Skeletal muscle tissue (tissue), 4 donors: ENCODE results near the gene OTX2. TPM values are rescaled to one million over a fixed set of nuclear protein-coding genes. Genes with fewer than 3 reads are reported as not detected.

Experiments
- H3K27ac ChIP-seq: one replicate; pipeline ENCODE4 v1.7.0; 2013; ENCODE audit warnings: mild to moderate bottlenecking, low read depth, low read length, inconsistent platforms
- H3K27me3 ChIP-seq, 3 donors: one replicate each; pipeline ENCODE4 v1.7.0; 2013; ENCODE audit warnings: low read length in 3 of 3; ENCODE audit not compliant: control insufficient read depth in 3 of 3, insufficient read depth in 3 of 3
- H3K36me3 ChIP-seq, 3 donors: one replicate each; pipeline ENCODE4 v1.7.0; 2013; ENCODE audit warnings: low read length in 3 of 3; ENCODE audit not compliant: control insufficient read depth in 3 of 3, insufficient read depth in 3 of 3
- H3K4me1 ChIP-seq, 3 donors: one replicate each; pipeline ENCODE4 v1.7.0; 2013; ENCODE audit warnings: low read length in 3 of 3, mild to moderate bottlenecking in 3 of 3; ENCODE audit not compliant: control insufficient read depth in 3 of 3, insufficient read depth in 3 of 3
- H3K4me3 ChIP-seq, 3 donors: one replicate each; pipeline ENCODE4 v1.7.0; 2013; ENCODE audit warnings: low read length in 3 of 3
- H3K9ac ChIP-seq, 3 donors: one replicate each; pipeline ENCODE4 v1.7.0; 2013; ENCODE audit warnings: low read length in 3 of 3, mild to moderate bottlenecking in 3 of 3, moderate library complexity in 2 of 3, low read depth in 1 of 3
- H3K9me3 ChIP-seq, 3 donors: one replicate each; pipeline ENCODE4 v1.7.0; 2013; ENCODE audit warnings: low read length in 3 of 3; ENCODE audit not compliant: control insufficient read depth in 3 of 3
- total RNA-seq: library from RNA; depleted of rRNA; stranded (reverse); fragments of >200 nt; gene quantifications from one replicate; pipeline ENCODE4 v1.2.3, GENCODE V29; 2014
- donor health status: Osteomylitis.

The OTX2 gene
- total RNA-seq, 1 donor from 2014 or later: not detected

DNA sequence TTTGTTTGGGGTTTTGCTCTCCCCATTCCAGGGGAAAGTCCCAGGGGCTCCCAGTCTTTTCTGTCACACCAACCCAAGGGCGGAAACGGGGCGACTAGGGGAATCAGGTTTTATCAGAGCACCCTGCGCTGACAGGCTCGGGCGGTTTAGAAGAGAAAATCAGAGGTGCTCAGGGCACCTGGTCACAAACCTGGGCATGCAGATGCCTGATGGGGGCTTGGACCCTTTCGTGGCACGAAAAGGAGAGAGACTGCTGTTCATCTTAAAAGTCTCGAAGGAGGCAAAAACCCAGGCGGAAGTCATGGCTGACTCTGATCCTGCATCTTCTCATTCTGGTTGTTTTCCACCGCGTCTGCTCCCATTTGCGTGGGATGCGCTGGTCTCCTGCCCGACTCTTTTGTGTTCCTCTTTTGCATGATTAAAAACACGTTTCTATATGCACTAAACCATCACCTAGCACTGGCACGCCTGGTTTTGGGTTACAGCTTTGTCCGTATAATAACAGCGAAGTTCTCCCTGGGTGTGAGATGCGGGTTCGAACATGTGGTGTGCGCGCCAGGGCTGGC, 13.2 kb downstream of the OTX2 start:
- Histone ChIP-seq H3K9me3 (no peaks in the 10 kb centered on the region), H3K27ac (no peak overlapping the region), H3K4me1 (peaks cover 2 to 7% (median 4%) of the 10 kb centered on the region in 3 donors), H3K27me3 (peaks cover 77 to 87% (median 86%) of the 10 kb centered on the region in 3 donors), H3K9ac (no peak overlapping the region), H3K4me3 (peak overlapping the region in 1 of 3 donors; percentile 35), H3K36me3 (no peaks in the 10 kb centered on the region)

DNA sequence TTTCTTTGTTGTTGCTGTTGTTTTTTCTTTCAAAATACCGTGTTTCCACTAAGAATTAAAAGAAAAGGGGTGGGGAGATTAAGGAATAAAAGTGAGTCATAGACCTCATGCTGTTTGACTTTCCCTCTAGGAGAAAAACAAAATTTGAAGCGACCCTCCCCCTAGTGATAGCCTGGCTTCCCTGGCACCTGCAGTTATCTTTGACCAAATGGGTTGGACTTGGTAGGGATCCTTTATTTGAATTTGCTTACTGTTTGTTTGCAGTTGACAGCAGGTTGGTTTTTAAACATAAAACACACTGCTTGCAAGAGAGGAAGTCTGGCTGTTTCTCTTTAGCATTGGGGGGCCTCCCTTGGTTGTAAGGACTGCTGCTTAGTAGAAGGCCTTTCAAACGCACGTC, 14.0 kb downstream of the OTX2 start:
- Histone ChIP-seq H3K36me3 (no peaks in the 10 kb centered on the region), H3K27me3 (peaks cover 73 to 79% (median 77%) of the 10 kb centered on the region in 3 donors), H3K4me3 (no peak overlapping the region), H3K9ac (no peak overlapping the region), H3K9me3 (no peaks in the 10 kb centered on the region), H3K4me1 (peaks cover 2 to 7% (median 4%) of the 10 kb centered on the region in 3 donors), H3K27ac (no peak overlapping the region)

GRCh38 chr14:56795284-56795622, 15.0 kb downstream of the OTX2 start:
- H3K27ac ChIP-seq: no peak overlapping the region
- no peaks in the 10 kb centered on the region for H3K36me3 ChIP-seq
- peaks cover 2 to 7% (median 4%) of the 10 kb centered on the region in 3 donors for H3K4me1 ChIP-seq
- no peak overlapping the region for H3K4me3 ChIP-seq
- peaks cover 68 to 70% (median 68%) of the 10 kb centered on the region in 3 donors for H3K27me3 ChIP-seq
- no peaks in the 10 kb centered on the region for H3K9me3 ChIP-seq
- no peak overlapping the region for H3K9ac ChIP-seq

- no peak overlapping the region for H3K9ac ChIP-seq
- H3K36me3 ChIP-seq: no peaks in the 10 kb centered on the region
- peaks cover 2 to 7% (median 4%) of the 10 kb centered on the region in 3 donors for H3K4me1 ChIP-seq
- H3K4me3 ChIP-seq: no peak overlapping the region
- H3K9me3 ChIP-seq: no peaks in the 10 kb centered on the region
- H3K27me3 ChIP-seq: peaks cover 63 to 68% (median 65%) of the 10 kb centered on the region in 3 donors
- no peak overlapping the region for H3K27ac ChIP-seq
Measured at GRCh38 chr14:56794557-56795283, 15.6 kb downstream of the OTX2 start.

DNA sequence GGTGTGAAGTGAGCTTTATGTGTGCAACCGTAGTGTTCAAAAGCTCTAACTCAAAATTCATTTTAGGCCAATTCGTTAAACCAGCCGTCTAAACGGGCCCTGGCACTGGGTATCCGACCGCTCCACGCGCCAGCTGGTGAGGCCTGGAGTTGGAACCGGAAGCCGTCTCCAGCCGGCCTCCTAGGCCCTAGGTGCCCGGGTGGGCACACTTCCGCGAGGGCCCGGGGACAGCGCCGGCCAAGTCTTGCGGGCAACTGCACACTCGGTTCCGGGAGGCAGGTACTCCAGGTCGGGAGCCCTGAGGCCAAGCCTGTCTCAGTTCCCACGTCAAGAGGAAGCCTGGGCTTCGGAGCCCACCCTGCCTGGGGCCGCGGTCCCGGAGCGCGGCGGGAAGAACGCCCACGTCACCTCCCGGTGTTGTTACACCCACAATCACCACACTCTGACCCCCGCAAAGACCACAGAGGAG, 16.2 kb downstream of the OTX2 start:
- H3K4me1 ChIP-seq: peaks cover 2 to 7% (median 4%) of the 10 kb centered on the region in 3 donors
- H3K27ac ChIP-seq: no peak overlapping the region
- no peak overlapping the region for H3K4me3 ChIP-seq
- peaks cover 57 to 62% (median 59%) of the 10 kb centered on the region in 3 donors for H3K27me3 ChIP-seq
- no peaks in the 10 kb centered on the region for H3K9me3 ChIP-seq
- no peaks in the 10 kb centered on the region for H3K36me3 ChIP-seq
- no peak overlapping the region for H3K9ac ChIP-seq

- no peaks in the 10 kb centered on the region for H3K9me3 ChIP-seq
- H3K27ac ChIP-seq: no peak overlapping the region
- no peak overlapping the region for H3K9ac ChIP-seq
- no peak overlapping the region for H3K4me3 ChIP-seq
- peaks cover 17 to 22% (median 21%) of the 10 kb centered on the region in 3 donors for H3K27me3 ChIP-seq
- H3K36me3 ChIP-seq: no peaks in the 10 kb centered on the region
- peaks cover 0 to 2% (median 0%) of the 10 kb centered on the region in 3 donors for H3K4me1 ChIP-seq
Measured at GRCh38 chr14:56789955-56790354, 20.3 kb downstream of the OTX2 start.

- peaks cover 0 to 7% (median 0%) of the 10 kb centered on the region in 3 donors for H3K27me3 ChIP-seq
- no peak overlapping the region for H3K27ac ChIP-seq
- no peaks in the 10 kb centered on the region for H3K9me3 ChIP-seq
- no peaks in the 10 kb centered on the region for H3K36me3 ChIP-seq
- H3K4me3 ChIP-seq: no peak overlapping the region
- no peak overlapping the region for H3K9ac ChIP-seq
- no peaks in the 10 kb centered on the region for H3K4me1 ChIP-seq
Measured at GRCh38 chr14:56787530-56787929, 22.7 kb downstream of the OTX2 start.

- Histone ChIP-seq H3K9ac (no peak overlapping the region), H3K4me3 (no peak overlapping the region), H3K9me3 (no peaks in the 10 kb centered on the region), H3K36me3 (no peaks in the 10 kb centered on the region), H3K27ac (no peak overlapping the region), H3K27me3 (peaks cover 0 to 7% (median 0%) of the 10 kb centered on the region in 3 donors), H3K4me1 (no peaks in the 10 kb centered on the region)
Measured at GRCh38 chr14:56782711-56783110, 27.6 kb downstream of the OTX2 start.

DNA sequence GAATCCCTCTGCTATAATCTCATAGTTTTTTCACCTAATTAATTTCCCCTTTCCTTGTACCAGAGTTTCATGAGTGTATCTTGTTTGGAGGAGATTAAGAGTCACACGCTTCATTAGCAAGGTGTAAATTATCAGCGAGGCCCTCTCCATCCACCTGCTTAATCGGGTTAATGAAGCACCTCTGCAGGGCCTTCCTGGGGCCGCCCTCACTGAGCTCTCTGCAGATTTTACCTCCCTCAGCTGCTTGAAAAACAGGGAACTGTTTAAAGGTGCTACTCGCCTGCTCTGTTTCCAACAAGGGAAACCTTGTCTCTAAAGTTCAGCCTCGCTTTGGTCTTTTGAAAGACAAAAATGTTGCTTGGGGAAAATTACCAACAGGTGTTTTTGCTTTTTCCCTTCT, 35.8 kb downstream of the OTX2 start:
- peaks cover 0 to 7% (median 0%) of the 10 kb centered on the region in 3 donors for H3K27me3 ChIP-seq
- no peaks in the 10 kb centered on the region for H3K9me3 ChIP-seq
- no peak overlapping the region for H3K9ac ChIP-seq
- no peaks in the 10 kb centered on the region for H3K4me1 ChIP-seq
- no peak overlapping the region for H3K4me3 ChIP-seq
- H3K36me3 ChIP-seq: no peaks in the 10 kb centered on the region
- H3K27ac ChIP-seq: no peak overlapping the region

DNA sequence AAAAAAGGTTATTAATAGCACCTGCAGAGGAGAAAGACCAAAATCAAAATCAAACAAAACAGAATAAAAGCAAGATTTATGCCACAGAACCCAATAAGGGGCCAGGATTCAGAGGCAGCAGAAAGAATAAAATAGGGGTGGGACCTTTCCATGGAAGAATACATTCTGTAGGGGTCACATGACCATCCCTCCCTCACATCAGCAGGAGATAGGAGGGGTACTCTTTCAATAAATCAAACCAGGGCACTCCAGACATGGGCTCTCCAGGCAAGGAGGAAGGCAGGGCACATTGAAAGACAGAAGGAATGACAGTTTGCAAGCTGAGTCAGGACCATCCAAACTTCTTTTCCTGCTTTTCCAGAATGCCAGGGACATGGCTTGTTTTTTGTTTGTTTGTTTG, 39.8 kb downstream of the OTX2 start:
- Histone ChIP-seq H3K27ac (no peak overlapping the region), H3K4me3 (no peak overlapping the region), H3K4me1 (no peaks in the 10 kb centered on the region), H3K9me3 (no peaks in the 10 kb centered on the region), H3K36me3 (no peaks in the 10 kb centered on the region), H3K9ac (no peak overlapping the region), H3K27me3 (peaks cover 0 to 7% (median 0%) of the 10 kb centered on the region in 3 donors)
